ENCODE measurements around the gene CHRNB2.

The CHRNB2 gene

DNA sequence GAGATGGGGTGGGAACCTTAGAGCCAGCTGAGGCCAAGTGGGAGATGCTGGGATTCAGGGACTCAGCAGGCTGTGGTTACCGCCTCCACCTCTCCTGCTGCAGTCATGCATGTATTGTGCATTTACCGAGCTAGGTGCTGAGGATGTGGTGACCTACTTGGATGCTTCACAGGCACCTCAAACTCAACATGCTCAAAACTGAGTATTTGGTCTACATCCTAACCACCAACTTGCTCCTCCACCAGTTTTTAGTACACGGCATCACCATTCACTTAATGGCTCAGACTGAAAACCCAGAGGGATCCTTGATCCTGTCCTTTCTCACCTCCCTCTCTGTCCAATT, 5.6 kb downstream of the CHRNB2 start:
- Histone ChIP-seq H3K36me3 (ENCODE audit: control insufficient read depth, insufficient read depth, low read length) (peaks cover 4% of the 10 kb centered on the region), H3K27me3 (replicated peaks; ENCODE audit: control insufficient read depth, insufficient read depth, low read length) (peaks cover 2% of the 10 kb centered on the region; the same call in 1 of the 2 replicates), H3K4me3 (replicated peaks; ENCODE audit: low read depth, low read length) (no peak overlapping the region)
- DNase-seq (ENCODE audit: extremely low read depth, insufficient read length) = no peak
- TF ChIP-seq, protein P1, sequence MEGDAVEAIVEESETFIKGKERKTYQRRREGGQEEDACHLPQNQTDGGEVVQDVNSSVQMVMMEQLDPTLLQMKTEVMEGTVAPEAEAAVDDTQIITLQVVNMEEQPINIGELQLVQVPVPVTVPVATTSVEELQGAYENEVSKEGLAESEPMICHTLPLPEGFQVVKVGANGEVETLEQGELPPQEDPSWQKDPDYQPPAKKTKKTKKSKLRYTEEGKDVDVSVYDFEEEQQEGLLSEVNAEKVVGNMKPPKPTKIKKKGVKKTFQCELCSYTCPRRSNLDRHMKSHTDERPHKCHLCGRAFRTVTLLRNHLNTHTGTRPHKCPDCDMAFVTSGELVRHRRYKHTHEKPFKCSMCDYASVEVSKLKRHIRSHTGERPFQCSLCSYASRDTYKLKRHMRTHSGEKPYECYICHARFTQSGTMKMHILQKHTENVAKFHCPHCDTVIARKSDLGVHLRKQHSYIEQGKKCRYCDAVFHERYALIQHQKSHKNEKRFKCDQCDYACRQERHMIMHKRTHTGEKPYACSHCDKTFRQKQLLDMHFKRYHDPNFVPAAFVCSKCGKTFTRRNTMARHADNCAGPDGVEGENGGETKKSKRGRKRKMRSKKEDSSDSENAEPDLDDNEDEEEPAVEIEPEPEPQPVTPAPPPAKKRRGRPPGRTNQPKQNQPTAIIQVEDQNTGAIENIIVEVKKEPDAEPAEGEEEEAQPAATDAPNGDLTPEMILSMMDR (IDR thresholded peaks at IDR 0.05; ENCODE audit: insufficient read depth, low read length, poor library complexity, severe bottlenecking) = no peak

DNA sequence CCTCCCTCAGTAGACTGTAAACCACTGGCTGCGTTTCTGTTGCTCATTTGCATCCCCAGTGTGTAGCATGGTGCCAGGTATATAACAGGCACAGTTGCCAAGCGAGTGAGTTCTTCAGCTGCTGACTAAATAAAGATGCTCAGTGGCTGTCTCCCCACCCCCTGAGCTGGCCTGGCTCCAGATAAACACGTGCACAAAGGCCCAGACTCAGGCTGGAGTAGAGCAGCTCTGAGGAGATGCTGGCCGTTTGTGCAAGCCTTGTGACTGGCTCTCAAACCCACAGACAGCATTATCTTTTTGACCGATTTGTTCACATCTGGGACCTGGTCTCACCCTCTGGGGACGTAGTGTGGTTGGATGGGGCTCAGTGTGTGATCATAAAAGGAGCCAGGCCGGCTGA, 7.1 kb downstream of the CHRNB2 start:
- peaks cover 17% of the 10 kb centered on the region for H3K36me3 ChIP-seq (ENCODE audit: control insufficient read depth, insufficient read depth, low read length)
- DNase-seq (ENCODE audit: extremely low read depth, insufficient read length) = no peak
- TF ChIP-seq, protein P1 (IDR thresholded peaks at IDR 0.05; ENCODE audit: insufficient read depth, low read length, poor library complexity, severe bottlenecking) = no peak
- no peaks in the 10 kb centered on the region for H3K27me3 ChIP-seq (replicated peaks; ENCODE audit: control insufficient read depth, insufficient read depth, low read length)
- no peak overlapping the region for H3K4me3 ChIP-seq (replicated peaks; ENCODE audit: low read depth, low read length)

DNA sequence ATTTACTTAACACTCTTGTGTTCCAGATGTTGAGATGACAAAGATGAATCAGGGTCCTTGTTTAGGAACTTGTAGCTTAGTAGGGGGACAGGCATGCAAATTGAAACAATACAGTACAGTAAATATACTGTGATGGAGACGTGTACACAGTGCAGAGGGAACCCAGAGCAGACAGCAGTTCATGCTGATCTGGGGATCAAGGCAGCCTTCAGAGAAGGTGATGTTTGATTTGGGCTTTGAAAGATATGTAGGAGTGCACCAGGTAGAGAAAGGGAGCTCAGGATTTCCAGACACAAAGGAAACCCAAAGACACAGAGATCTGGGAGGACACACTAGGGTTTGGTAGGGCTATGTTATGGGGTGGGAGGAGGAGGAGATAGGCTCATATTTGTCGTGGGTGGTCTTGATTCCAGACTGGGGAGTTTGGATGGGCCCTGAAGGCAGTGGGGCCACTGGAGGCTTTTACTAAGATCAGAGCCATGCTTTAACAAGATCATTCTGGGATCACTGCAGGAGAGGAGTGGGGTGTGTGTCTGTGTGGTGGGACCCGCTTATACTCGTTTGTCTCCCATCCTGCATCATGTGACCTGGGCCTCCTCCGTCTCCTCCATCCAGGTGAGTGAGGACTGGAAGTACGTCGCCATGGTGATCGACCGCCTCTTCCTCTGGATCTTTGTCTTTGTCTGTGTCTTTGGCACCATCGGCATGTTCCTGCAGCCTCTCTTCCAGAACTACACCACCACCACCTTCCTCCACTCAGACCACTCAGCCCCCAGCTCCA, 7.8 kb downstream of the CHRNB2 start:
- Histone ChIP-seq H3K27me3 (replicated peaks; ENCODE audit: control insufficient read depth, insufficient read depth, low read length) (no peaks in the 10 kb centered on the region), H3K36me3 (ENCODE audit: control insufficient read depth, insufficient read depth, low read length) (peaks cover 18% of the 10 kb centered on the region), H3K4me3 (replicated peaks; ENCODE audit: low read depth, low read length) (no peak overlapping the region)
- no peak for DNase-seq (ENCODE audit: extremely low read depth, insufficient read length)
- TF ChIP-seq, protein P1 (IDR thresholded peaks at IDR 0.05; ENCODE audit: insufficient read depth, low read length, poor library complexity, severe bottlenecking) = no peak

DNA sequence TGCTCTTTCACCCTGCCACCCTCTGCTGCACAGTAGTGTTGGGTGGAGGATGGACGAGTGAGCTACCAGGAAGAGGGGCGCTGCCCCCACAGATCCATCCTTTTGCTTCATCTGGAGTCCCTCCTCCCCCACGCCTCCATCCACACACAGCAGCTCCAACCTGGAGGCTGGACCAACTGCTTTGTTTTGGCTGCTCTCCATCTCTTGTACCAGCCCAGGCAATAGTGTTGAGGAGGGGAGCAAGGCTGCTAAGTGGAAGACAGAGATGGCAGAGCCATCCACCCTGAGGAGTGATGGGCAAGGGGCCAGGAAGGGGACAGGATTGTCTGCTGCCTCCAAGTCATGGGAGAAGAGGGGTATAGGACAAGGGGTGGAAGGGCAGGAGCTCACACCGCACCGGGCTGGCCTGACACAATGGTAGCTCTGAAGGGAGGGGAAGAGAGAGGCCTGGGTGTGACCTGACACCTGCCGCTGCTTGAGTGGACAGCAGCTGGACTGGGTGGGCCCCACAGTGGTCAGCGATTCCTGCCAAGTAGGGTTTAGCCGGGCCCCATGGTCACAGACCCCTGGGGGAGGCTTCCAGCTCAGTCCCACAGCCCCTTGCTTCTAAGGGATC, 8.5 kb downstream of the CHRNB2 start:
- TF ChIP-seq, protein P1 (IDR thresholded peaks at IDR 0.05; ENCODE audit: insufficient read depth, low read length, poor library complexity, severe bottlenecking) = no peak
- DNase-seq (ENCODE audit: extremely low read depth, insufficient read length) = no peak
- H3K4me3 ChIP-seq (replicated peaks; ENCODE audit: low read depth, low read length) = no peak overlapping the region
- no peaks in the 10 kb centered on the region for H3K27me3 ChIP-seq (replicated peaks; ENCODE audit: control insufficient read depth, insufficient read depth, low read length)
- peaks cover 22% of the 10 kb centered on the region for H3K36me3 ChIP-seq (ENCODE audit: control insufficient read depth, insufficient read depth, low read length)

DNA sequence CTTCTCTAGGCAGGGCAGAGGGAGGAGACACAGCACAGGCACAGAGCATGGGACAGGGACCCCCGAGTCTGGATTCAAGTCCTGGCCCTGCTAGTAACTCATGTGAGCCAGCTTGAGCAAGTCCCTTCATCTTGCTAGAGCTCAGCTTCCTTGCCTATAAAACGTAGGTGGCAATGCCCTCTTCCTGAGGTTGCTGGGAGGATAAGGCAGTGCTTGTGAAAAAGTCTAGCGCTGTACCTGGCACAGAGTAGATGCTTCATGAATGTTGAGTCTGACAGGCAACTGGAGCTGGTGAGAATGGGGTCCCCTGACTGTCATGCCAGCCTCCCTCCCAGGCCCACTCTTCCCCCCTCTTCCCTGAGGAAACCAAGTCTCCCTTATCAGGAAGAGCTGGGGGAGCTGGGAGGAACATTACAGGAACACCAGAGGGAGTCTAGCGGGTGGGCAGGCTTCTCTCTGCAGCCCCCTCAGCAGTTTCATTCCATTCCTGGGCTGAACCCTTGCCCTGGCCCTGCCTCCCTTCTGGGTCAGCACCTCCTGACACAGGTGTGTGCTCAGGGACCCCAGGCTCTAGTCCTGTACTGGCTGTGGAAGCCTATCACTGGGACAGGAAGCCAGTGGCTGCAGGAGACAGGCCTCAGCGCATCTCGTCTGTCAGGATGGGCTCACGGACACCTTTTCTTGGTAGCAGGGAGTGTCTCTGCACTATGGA, 9.9 kb downstream of the CHRNB2 start:
- H3K27me3 ChIP-seq (replicated peaks; ENCODE audit: control insufficient read depth, insufficient read depth, low read length) = no peaks in the 10 kb centered on the region
- H3K4me3 ChIP-seq (replicated peaks; ENCODE audit: low read depth, low read length) = no peak overlapping the region
- TF ChIP-seq, protein P1 (IDR thresholded peaks at IDR 0.05; ENCODE audit: insufficient read depth, low read length, poor library complexity, severe bottlenecking) = no peak
- DNase-seq (ENCODE audit: extremely low read depth, insufficient read length) = no peak
- H3K36me3 ChIP-seq (ENCODE audit: control insufficient read depth, insufficient read depth, low read length) = peaks cover 27% of the 10 kb centered on the region

Measured in GM06990 (cell line).